HG02759 (cell line): ENCODE data around the gene HSD17B12.
A peak's percentile ranks its signal among the peaks of the same experiment; 100 is the strongest.

ENCODE experiments used
- ATAC-seq: cut with Tn5 transposase; IDR thresholded peaks from one replicate; pipeline ENCODE4 v1.9.1; 2021; ENCODE audit warnings: mild to moderate bottlenecking, moderate library complexity; ENCODE audit not compliant: unreplicated experiment

HSD17B12 gene

GRCh38 chr11:43856993-43857392 lies 176.5 kb downstream of the HSD17B12 start:
- ATAC-seq = no peak

GRCh38 chr11:43861141-43861540 lies 180.6 kb downstream of the HSD17B12 start:
- ATAC-seq = no peak

DNA sequence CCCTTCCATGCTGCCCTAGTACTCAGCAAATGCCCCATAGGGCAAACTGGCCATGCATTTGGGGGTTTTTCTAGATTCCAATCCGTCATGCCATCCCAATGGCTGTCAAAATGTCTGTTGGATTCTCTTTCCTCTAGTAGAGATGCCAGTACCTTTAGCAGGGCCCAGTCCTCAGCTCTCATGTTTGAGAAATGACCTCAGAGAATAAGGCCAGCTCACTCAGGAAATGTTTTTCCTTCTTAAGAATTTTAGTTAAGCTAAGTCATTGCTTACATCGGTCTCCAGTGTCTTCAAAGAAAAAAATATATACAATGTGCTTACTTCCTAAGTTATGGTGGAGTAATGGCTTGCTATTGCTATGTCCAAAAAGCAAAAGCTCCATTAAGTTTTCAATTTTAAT lies 186.0 kb downstream of the HSD17B12 start:
- ATAC-seq = no peak

- ATAC-seq = no peak
These were observed 186.4 kb downstream of the HSD17B12 start for GRCh38 chr11:43866969-43867368.

DNA sequence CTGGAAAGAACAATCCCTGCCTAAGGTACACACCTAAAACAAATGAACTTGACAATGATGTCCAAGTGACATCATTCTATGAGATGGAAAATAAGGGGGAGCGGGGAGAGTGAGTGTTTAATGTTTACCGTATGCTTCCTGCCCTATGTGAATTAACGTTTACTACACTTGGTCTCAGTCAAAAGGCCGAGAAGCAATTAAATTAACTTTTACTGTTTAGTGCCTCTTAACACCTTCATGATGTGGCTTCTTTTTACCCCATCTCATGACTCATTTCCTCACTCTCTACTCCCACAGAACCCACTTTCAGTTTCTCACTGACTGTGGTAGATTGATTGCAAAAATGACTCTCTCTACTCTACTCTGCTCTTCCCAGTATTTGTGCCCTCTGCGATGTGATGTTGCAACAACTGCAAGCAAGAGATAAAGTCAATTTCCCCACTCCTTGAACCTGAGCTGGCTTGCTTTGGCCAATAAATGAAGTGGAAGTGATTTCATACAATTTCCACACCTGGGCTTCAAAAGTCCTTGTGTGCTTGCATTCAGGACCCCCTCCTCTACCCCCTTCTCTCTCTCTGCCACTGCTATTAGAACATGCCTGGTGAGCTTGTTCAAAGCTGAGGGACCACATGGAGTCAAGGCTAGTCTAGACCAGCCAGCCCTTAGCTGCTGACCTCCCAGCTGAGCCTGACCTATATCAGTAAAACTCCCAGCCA lies 188.5 kb downstream of the HSD17B12 start:
- ATAC-seq = peak; percentile 100

- ATAC-seq = no peak
These were observed 190.5 kb downstream of the HSD17B12 start for GRCh38 chr11:43871051-43871450.

DNA sequence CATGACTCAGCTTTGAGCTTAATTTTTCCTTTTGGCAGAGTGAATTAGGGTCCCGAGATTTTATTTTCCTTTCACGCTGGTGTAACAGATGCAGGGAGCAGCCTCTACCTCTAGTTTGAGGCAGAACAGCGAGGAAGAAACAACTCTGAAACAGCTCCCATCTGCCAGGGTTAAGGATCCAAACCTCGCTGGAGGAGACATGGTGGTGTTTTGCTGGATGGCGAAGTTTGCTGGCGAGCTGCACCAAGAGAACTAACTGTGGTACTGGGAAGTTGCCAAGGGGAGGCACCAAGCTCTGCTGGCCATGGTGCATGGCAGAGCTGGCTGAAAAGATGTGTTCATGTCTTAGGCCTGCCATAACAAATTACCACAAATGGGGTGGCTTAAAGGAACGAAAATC lies 192.5 kb downstream of the HSD17B12 start:
- no peak for ATAC-seq

DNA sequence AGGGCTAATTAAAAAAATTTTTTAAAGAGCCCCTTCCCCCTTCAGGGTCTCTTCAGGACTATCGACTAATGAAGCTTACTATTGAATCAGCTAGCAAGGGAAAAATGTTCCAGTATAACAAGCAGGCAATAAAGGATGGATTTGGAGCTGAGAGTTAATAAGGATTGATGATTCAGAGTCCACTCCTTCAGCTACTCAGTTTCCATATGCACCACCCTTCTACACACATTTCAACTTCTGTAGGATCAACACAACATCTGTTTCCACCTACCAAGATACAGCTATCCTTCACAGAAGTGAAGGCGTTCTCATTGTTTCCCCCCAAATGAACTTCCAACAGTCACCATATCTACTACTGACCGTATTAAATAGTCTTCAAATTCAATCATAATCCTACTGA lies 193.5 kb downstream of the HSD17B12 start:
- no peak for ATAC-seq

- ATAC-seq = peak; percentile 77
These were observed 194.2 kb downstream of the HSD17B12 start for GRCh38 chr11:43874738-43875137.

GRCh38 chr11:43879789-43880639 lies 199.5 kb downstream of the HSD17B12 start:
- no peak for ATAC-seq

DNA sequence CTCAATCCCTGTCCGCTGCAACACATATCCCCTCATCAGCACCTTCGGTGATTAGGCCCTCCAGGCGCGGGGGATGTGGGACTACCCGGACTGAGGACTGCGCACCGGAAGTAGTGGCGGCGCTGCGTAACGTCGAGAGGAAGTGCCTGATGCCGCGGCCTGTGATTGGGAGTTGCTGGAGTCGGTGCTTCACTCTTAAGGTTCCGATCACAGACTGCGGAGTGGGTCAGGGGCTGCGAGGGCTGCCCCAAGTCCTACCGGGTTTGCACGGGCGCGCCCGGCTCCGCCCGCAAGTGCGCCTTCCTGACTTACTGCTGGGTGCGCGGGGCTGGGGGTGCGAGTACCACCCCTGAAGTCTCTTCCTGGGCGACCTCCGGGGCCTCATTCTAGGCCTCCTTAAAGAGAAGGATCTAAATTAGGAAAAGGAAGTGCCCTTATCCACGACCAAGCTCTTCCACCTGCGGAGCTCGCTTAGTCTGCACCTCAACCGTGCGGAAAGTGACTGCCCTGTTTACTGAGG lies 200.2 kb downstream of the HSD17B12 start, which contains the start of gene ALKBH3:
Gene ALKBH3, plus strand, starts transcription at position 192 of the 520 bp plus-strand sequence. CDS start 1,822 bp downstream, outside the sequence.
- ATAC-seq = peak; percentile 100

GRCh38 chr11:43892851-43893250 lies 212.3 kb downstream of the HSD17B12 start:
- ATAC-seq = no peak

GRCh38 chr11:43894546-43894945 lies 214.0 kb downstream of the HSD17B12 start:
- ATAC-seq = no peak

GRCh38 chr11:43895601-43896000 lies 215.1 kb downstream of the HSD17B12 start:
- no peak for ATAC-seq

DNA sequence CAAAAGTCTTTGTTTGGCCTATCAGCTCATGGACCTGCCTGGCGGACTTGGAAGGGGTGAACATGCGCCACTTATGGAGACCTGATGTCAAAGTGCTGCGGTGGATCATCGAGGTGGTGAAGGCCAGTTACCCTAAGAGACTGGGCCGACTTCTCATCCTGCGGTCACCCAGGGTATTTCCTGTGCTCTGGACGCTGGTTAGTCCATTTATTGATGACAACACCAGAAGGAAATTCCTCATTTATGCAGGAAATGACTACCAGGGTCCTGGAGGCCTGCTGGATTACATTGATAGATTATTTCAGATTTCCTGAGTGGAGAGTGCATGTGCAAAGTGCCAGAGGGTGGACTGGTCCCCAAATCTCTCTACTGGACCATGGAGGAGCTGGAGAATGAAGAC lies 218.0 kb downstream of the HSD17B12 start:
- no peak for ATAC-seq

- ATAC-seq = no peak
These were observed 218.6 kb downstream of the HSD17B12 start for GRCh38 chr11:43899094-43899493.

GRCh38 chr11:43901551-43901950 lies 221.0 kb downstream of the HSD17B12 start:
- ATAC-seq = no peak

DNA sequence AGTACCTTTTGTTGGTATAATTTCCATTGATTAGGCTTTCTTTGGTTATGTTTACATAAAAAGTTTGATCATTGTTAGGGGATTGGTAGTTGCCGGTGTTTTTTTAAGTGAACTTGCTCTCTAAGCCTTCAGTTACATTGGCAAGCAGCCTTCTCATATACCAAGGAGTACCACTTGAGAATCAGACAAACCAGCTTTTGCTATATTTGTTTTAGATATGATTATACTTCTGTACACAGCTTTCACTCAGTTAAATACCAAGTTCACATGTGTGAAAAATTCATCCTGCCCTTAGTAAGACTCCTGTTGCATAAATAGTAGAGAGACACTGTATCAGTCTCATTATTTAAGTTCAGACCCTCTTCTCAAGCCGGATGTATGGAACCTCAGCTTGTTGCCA lies 222.5 kb downstream of the HSD17B12 start:
- ATAC-seq = no peak

DNA sequence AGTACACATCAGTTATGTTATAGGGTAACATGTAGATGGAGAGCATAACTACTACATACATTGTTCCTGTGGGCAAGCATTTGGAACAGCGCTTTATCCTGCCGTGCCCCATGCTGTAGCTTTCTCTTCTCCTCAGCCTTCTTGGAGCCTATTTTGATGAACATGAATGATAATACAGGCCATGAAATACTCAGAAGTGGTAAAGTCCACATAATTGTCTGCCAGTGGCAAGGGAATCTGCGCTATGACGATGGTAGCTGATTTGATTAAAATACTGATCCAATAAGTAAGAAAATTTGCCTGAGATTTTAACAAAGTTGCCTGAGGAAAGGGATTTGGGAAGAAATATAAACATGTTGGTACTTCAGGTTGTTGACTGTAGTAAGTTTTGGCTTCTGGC lies 223.4 kb downstream of the HSD17B12 start:
- ATAC-seq = no peak

GRCh38 chr11:43904742-43905535 lies 224.4 kb downstream of the HSD17B12 start:
- ATAC-seq = no peak

- no peak for ATAC-seq
These were observed 225.3 kb downstream of the HSD17B12 start for GRCh38 chr11:43905813-43906241.
